ENCODE measurements around the gene RAB30.

Gene RAB30

GRCh38 chr11:83027794-83028193 is 43.9 kb downstream of the RAB30 start:
- H3K4me3 ChIP-seq (ENCODE audit: low read depth, low read length), result no peak overlapping the region
- DNase-seq, result no peak
- no peaks in the 10 kb centered on the region for H3K36me3 ChIP-seq (replicated peaks)
- no peak overlapping the region for H3K27ac ChIP-seq
- in situ Hi-C loops (cut with HindIII; ENCODE audit: low pct_ligation_motif_present, low sequenced_read_pairs), result no loop called here
- no peak for TF ChIP-seq CTCF (IDR thresholded peaks at IDR 0.05; ENCODE audit: low read depth, low read length, missing control alignments)
- no peaks in the 10 kb centered on the region for H3K27me3 ChIP-seq (replicated peaks)

GRCh38 chr11:83027289-83027688 is 44.4 kb downstream of the RAB30 start:
- H3K36me3 ChIP-seq (replicated peaks), result no peaks in the 10 kb centered on the region
- no peaks in the 10 kb centered on the region for H3K27me3 ChIP-seq (replicated peaks)
- no peak for DNase-seq
- H3K27ac ChIP-seq, result no peak overlapping the region
- no peak overlapping the region for H3K4me3 ChIP-seq (ENCODE audit: low read depth, low read length)
- no peak for TF ChIP-seq CTCF (IDR thresholded peaks at IDR 0.05; ENCODE audit: low read depth, low read length, missing control alignments)
- in situ Hi-C loops (cut with HindIII; ENCODE audit: low pct_ligation_motif_present, low sequenced_read_pairs), result no loop called here

DNA sequence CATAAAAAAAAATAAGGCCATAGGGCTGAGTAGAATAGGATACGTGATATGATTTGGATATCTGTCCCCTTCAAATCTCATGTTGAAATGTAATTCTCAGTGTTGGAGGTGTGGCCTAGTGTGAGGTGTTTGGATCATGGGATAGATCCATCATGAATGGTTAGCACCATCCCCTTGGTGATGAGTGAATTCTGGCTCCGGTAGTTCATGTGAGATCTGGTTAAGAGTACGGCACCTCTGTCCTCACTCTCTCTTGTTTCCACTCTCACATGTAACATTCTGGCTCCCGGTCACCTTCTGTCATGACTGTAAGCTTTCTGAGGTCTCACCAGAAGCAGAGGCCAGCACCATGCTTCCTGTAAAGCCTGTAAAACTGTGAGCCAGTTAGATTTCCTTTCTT is 45.5 kb downstream of the RAB30 start:
- H3K4me3 ChIP-seq (ENCODE audit: low read depth, low read length), result no peak overlapping the region
- H3K27ac ChIP-seq, result no peak overlapping the region
- TF ChIP-seq CTCF (IDR thresholded peaks at IDR 0.05; ENCODE audit: low read depth, low read length, missing control alignments), result no peak
- no peak for DNase-seq
- no peaks in the 10 kb centered on the region for H3K36me3 ChIP-seq (replicated peaks)
- in situ Hi-C loops (cut with HindIII; ENCODE audit: low pct_ligation_motif_present, low sequenced_read_pairs), result no loop called here
- H3K27me3 ChIP-seq (replicated peaks), result no peaks in the 10 kb centered on the region

GRCh38 chr11:83025267-83025704 is 46.4 kb downstream of the RAB30 start:
- H3K27me3 ChIP-seq (replicated peaks), result no peaks in the 10 kb centered on the region
- no peak overlapping the region for H3K27ac ChIP-seq
- no peaks in the 10 kb centered on the region for H3K36me3 ChIP-seq (replicated peaks)
- no peak overlapping the region for H3K4me3 ChIP-seq (ENCODE audit: low read depth, low read length)
- no peak for TF ChIP-seq CTCF (IDR thresholded peaks at IDR 0.05; ENCODE audit: low read depth, low read length, missing control alignments)
- in situ Hi-C loops (cut with HindIII; ENCODE audit: low pct_ligation_motif_present, low sequenced_read_pairs), result no loop called here
- no peak for DNase-seq

DNA sequence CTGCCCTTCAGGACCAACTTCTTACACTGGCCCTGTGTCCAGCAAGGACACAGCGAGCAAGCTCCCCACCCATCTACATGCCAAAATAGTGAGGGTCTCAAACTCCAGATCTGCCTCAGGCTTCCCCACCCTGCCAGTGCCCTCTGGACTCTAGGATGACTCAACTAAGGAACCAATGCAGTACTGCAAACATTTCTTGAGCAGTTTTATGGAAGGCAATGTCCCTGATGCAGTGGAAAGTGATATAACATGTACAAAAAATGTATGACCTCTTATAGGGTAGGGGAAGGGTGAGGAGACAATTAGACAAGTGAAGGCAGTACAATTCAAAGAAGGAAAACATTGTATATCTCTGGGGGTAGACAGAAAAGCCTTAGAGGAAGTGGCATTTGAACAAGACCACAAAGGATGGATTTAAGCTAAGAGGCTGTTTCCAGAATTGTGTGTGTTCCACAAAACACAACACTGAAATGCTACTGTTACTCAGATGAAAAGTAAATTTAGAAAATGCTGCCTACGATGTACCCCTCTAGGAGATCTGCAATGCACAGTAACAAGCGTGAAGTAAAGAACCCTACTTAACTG is 47.3 kb downstream of the RAB30 start:
- Histone ChIP-seq H3K4me3 (ENCODE audit: low read depth, low read length) (no peak overlapping the region), H3K36me3 (replicated peaks) (no peaks in the 10 kb centered on the region), H3K27me3 (replicated peaks) (no peaks in the 10 kb centered on the region), H3K27ac (no peak overlapping the region)
- TF ChIP-seq CTCF (IDR thresholded peaks at IDR 0.05; ENCODE audit: low read depth, low read length, missing control alignments), result no peak
- DNase-seq, result no peak
- in situ Hi-C loops (cut with HindIII; ENCODE audit: low pct_ligation_motif_present, low sequenced_read_pairs), result no loop called here

GRCh38 chr11:83023410-83023809 is 48.3 kb downstream of the RAB30 start:
- Histone ChIP-seq H3K36me3 (replicated peaks) (no peaks in the 10 kb centered on the region), H3K4me3 (ENCODE audit: low read depth, low read length) (no peak overlapping the region), H3K27me3 (replicated peaks) (no peaks in the 10 kb centered on the region), H3K27ac (no peak overlapping the region)
- no peak for TF ChIP-seq CTCF (IDR thresholded peaks at IDR 0.05; ENCODE audit: low read depth, low read length, missing control alignments)
- no peak for DNase-seq
- in situ Hi-C loops (cut with HindIII; ENCODE audit: low pct_ligation_motif_present, low sequenced_read_pairs), result no loop called here
